Small intestine (tissue), 7 donors: ENCODE data around the gene PLXNA3. TPM values are rescaled to one million over a fixed set of nuclear protein-coding genes. Genes with fewer than 3 reads are reported as not detected.

Source experiments
- DNase-seq, 2 donors: peaks; one replicate each; pipeline versions ENCODE4 v3.0.0 to v3.0.0-alpha.2; 2013
- FAIRE-seq: peaks from 2 replicates; lab custom pipeline; 2012; peaks lifted over from hg19 to GRCh38; lab: Jason Lieb, UNC
- H3K27ac ChIP-seq, 3 donors: one replicate each; pipeline ENCODE4 v1.5.1; 2013; ENCODE audit warnings: low read length in 2 of 3, mild to moderate bottlenecking in 2 of 3, control low read depth in 1 of 3, inconsistent platforms in 1 of 3, low read depth in 1 of 3, moderate library complexity in 1 of 3
- H3K27me3 ChIP-seq, 3 donors: one replicate each; pipeline ENCODE4 v1.6.1; 2013; ENCODE audit warnings: low read length in 3 of 3, inconsistent platforms in 1 of 3; ENCODE audit not compliant: control insufficient read depth in 3 of 3, insufficient read depth in 3 of 3
- H3K36me3 ChIP-seq, 3 donors: one replicate each; pipeline ENCODE4 v1.6.1; 2013; ENCODE audit warnings: low read length in 3 of 3, inconsistent platforms in 1 of 3, low read depth in 1 of 3, mild to moderate bottlenecking in 1 of 3, moderate library complexity in 1 of 3; ENCODE audit not compliant: control insufficient read depth in 3 of 3, insufficient read depth in 2 of 3
- H3K4me1 ChIP-seq, 3 donors: one replicate each; pipeline ENCODE4 v1.6.1; 2013; ENCODE audit warnings: low read length in 2 of 3, inconsistent platforms in 1 of 3, low read depth in 1 of 3, mild to moderate bottlenecking in 1 of 3, moderate library complexity in 1 of 3; ENCODE audit not compliant: control insufficient read depth in 3 of 3, insufficient read depth in 2 of 3
- H3K4me3 ChIP-seq, 3 donors: one replicate each; pipeline ENCODE4 v1.5.1; 2013; ENCODE audit warnings: low read length in 3 of 3, control low read depth in 1 of 3, inconsistent platforms in 1 of 3, low read depth in 1 of 3, mild to moderate bottlenecking in 1 of 3, moderate library complexity in 1 of 3
- H3K9me3 ChIP-seq, 2 donors: one replicate each; pipeline ENCODE4 v1.6.1; 2013; ENCODE audit warnings: low read depth in 1 of 2, low read length in 1 of 2; ENCODE audit not compliant: control insufficient read depth in 2 of 2, insufficient read depth in 1 of 2
- WGBS, 3 donors: extraction: QIAGEN DNeasy Blood & Tissue Kit; methylation state at CpG; one replicate each; pipeline ENCODE4 v1.1.7; 2013; 5-methylcytosine and 5-hydroxymethylcytosine counted together
- polyA plus RNA-seq, 4 donors: library from polyadenylated mRNA; stranded (reverse) in 3 of 4; unstranded in 1 of 4; fragments of 200-250 nt in 3 of 4; fragments of 120-200 nt in 1 of 4; gene quantifications; one replicate each; pipeline versions ENCODE4 v1.2.1 to v1.2.3, GENCODE V29; 2013
- donor health status: healthy with polysubstance abuse.
- donor health status: control.
- donor health status: control.
- donor health status: Bipolar disorder and iron deficiency.
- donor health status: healthy.

Gene PLXNA3
- polyA plus RNA-seq, 4 donors, result 3.2 to 30.1 (median 9.6) TPM

- Histone ChIP-seq H3K4me1 (no peaks in the 10 kb centered on the region), H3K27me3 (no peaks in the 10 kb centered on the region), H3K36me3 (peaks cover 0 to 30% (median 0%) of the 10 kb centered on the region in 3 donors), H3K9me3 (no peaks in the 10 kb centered on the region), H3K4me3 (no peak overlapping the region), H3K27ac (no peak overlapping the region)
- no peak for DNase-seq
- WGBS, 3 donors, result 83 to 96% (median 89%) methylated on average over 7 to 8 of the region's 8 CpGs
- no peak for FAIRE-seq
These were observed 38.9 kb upstream of the PLXNA3 start for GRCh38 chrX:154419189-154419588.

- H3K36me3 ChIP-seq, result peaks cover 0 to 30% (median 0%) of the 10 kb centered on the region in 3 donors
- no peaks in the 10 kb centered on the region for H3K27me3 ChIP-seq
- H3K9me3 ChIP-seq, result no peaks in the 10 kb centered on the region
- H3K4me1 ChIP-seq, result no peaks in the 10 kb centered on the region
- WGBS, 3 donors, result 78 to 80% (median 79%) methylated on average over 16 to 19 of the region's 19 CpGs
- DNase-seq, result no peak
- H3K4me3 ChIP-seq, result no peak overlapping the region
- FAIRE-seq, result no peak
- H3K27ac ChIP-seq, result no peak overlapping the region
These were observed 38.2 kb upstream of the PLXNA3 start for GRCh38 chrX:154419688-154420401.

GRCh38 chrX:154420402-154420756 lies 37.7 kb upstream of the PLXNA3 start:
- 84 to 89% (median 88%) methylated on average over 3 to 10 of the region's 10 CpGs for WGBS, 3 donors
- no peak for DNase-seq
- Histone ChIP-seq H3K9me3 (no peaks in the 10 kb centered on the region), H3K27me3 (no peaks in the 10 kb centered on the region), H3K4me3 (no peak overlapping the region), H3K4me1 (no peaks in the 10 kb centered on the region), H3K36me3 (peaks cover 0 to 26% (median 0%) of the 10 kb centered on the region in 3 donors), H3K27ac (no peak overlapping the region)
- FAIRE-seq, result no peak

GRCh38 chrX:154426916-154427770 lies 30.9 kb upstream of the PLXNA3 start:
- peak overlapping the region in 1 of 3 donors; percentile 28 for H3K27ac ChIP-seq

GRCh38 chrX:154428176-154429171 lies 29.6 kb upstream of the PLXNA3 start, which contains the start of gene ATP6AP1:
Gene ATP6AP1 (plus strand): TSS chrX:154428677. CDS start chrX:154428693, 16 bp downstream.
- no peak for FAIRE-seq
- 5 to 46% (median 8%) methylated on average over 40 to 87 of the region's 87 CpGs for WGBS, 3 donors

More at GRCh38 chrX:154426916-154427770, 30.9 kb upstream of the PLXNA3 start:
- 88 to 91% (median 91%) methylated on average over 12 to 13 of the region's 13 CpGs for WGBS, 3 donors
- Histone ChIP-seq H3K27me3 (no peaks in the 10 kb centered on the region), H3K4me1 (peaks cover 0 to 19% (median 3%) of the 10 kb centered on the region in 3 donors), H3K4me3 (no peak overlapping the region), H3K9me3 (no peaks in the 10 kb centered on the region), H3K36me3 (peaks cover 0 to 20% (median 0%) of the 10 kb centered on the region in 3 donors)
- DNase-seq (no peak), FAIRE-seq (no peak)

GRCh38 chrX:154429711-154430110 lies 28.4 kb upstream of the PLXNA3 start:
- peak overlapping the region in 1 of 3 donors; percentile 27 for H3K27ac ChIP-seq
- H3K36me3 ChIP-seq, result peaks cover 0 to 44% (median 0%) of the 10 kb centered on the region in 3 donors
- no peaks in the 10 kb centered on the region for H3K27me3 ChIP-seq
- H3K4me3 ChIP-seq, result peak overlapping the region in 2 of 3 donors; percentile 71 to 82
- FAIRE-seq, result no peak
- DNase-seq, result no peak
- 71 to 75% (median 71%) methylated on average over 2 of the region's 2 CpGs for WGBS, 3 donors
- H3K9me3 ChIP-seq, result no peaks in the 10 kb centered on the region
- peaks cover 0 to 19% (median 3%) of the 10 kb centered on the region in 3 donors for H3K4me1 ChIP-seq

More at GRCh38 chrX:154428176-154429171, 29.6 kb upstream of the PLXNA3 start, which contains the start of gene ATP6AP1:
- H3K27ac ChIP-seq, result peak within 1 kb of the TSS; percentile 28 to 71 (median 70)
- peak within 1 kb of the TSS; percentile 64 to 82 (median 71) for H3K4me3 ChIP-seq
- H3K9me3 ChIP-seq, result no peaks in the 10 kb centered on the region
- H3K27me3 ChIP-seq, result no peaks in the 10 kb centered on the region
- peaks cover 0 to 19% (median 3%) of the 10 kb centered on the region in 3 donors for H3K4me1 ChIP-seq
- peaks cover 0 to 32% (median 0%) of the 10 kb centered on the region in 3 donors for H3K36me3 ChIP-seq
- peak; percentile 92 for DNase-seq

- WGBS, 3 donors, result 65 to 86% (median 81%) methylated on average over 6 of the region's 6 CpGs
- Histone ChIP-seq H3K9me3 (no peaks in the 10 kb centered on the region), H3K27me3 (no peaks in the 10 kb centered on the region), H3K4me3 (no peak overlapping the region), H3K4me1 (peaks cover 0 to 19% (median 3%) of the 10 kb centered on the region in 3 donors), H3K36me3 (peaks cover 0 to 52% (median 0%) of the 10 kb centered on the region in 3 donors), H3K27ac (peak overlapping the region in 1 of 3 donors; percentile 44)
- no peak for FAIRE-seq
- DNase-seq, result no peak
These were observed 27.6 kb upstream of the PLXNA3 start for GRCh38 chrX:154430479-154430878.
